Heart left ventricle (tissue), 16 donors: ENCODE measurements around the gene OR1S2. TPM values are rescaled to one million over a fixed set of nuclear protein-coding genes. Genes with fewer than 3 reads are reported as not detected.

Source experiments
- ATAC-seq, 4 donors: fragments of 200-7000 bp; cut with Tn5 transposase; one replicate each; pipeline ENCODE4 v1.9.1; 2020 to 2022; ENCODE audit warnings: moderate library complexity in 4 of 4, mild to moderate bottlenecking in 3 of 4, moderate number of reproducible peaks in 1 of 4
- DNase-seq, 5 donors: peaks; one replicate each; pipeline ENCODE4 v3.0.0-alpha.2; 2020
- H3K27ac ChIP-seq, 12 donors: fragments of 200-600 bp; sonication (generic) in 4 of 12; one replicate each; pipeline versions ENCODE4 v1.5.0 to v1.8.0; 2016 to 2022; ENCODE audit warnings: mild to moderate bottlenecking in 2 of 12
- H3K27me3 ChIP-seq, 9 donors: fragments of 200-600 bp; sonication (generic) in 2 of 9; one replicate each; pipeline versions ENCODE4 v1.5.1 to v1.8.0; 2016 to 2022; ENCODE audit warnings: mild to moderate bottlenecking in 3 of 9
- H3K36me3 ChIP-seq, 9 donors: fragments of 200-600 bp; sonication (generic) in 2 of 9; one replicate each; pipeline versions ENCODE4 v1.5.0 to v1.8.0; 2018 to 2022; ENCODE audit warnings: mild to moderate bottlenecking in 2 of 9
- H3K4me1 ChIP-seq, 12 donors: fragments of 200-600 bp; sonication (generic) in 4 of 12; one replicate each; pipeline versions ENCODE4 v1.5.0 to v1.8.0; 2016 to 2022; ENCODE audit warnings: mild to moderate bottlenecking in 3 of 12
- H3K4me3 ChIP-seq, 12 donors: fragments of 200-600 bp; sonication (generic) in 4 of 12; one replicate each; pipeline versions ENCODE4 v1.5.0 to v1.8.0; 2017 to 2022; ENCODE audit warnings: mild to moderate bottlenecking in 9 of 12, moderate library complexity in 4 of 12
- H3K9me3 ChIP-seq, 12 donors: fragments of 200-600 bp; sonication (generic) in 4 of 12; one replicate each; pipeline versions ENCODE4 v1.5.0 to v1.8.0; 2016 to 2022; ENCODE audit warnings: mild to moderate bottlenecking in 1 of 12
- CTCF ChIP-seq, 12 donors: fragments of 200-600 bp; sonication (generic) in 4 of 12; IDR thresholded peaks; one replicate each; pipeline versions ENCODE4 v1.5.0 to v1.8.0; 2018 to 2022; ENCODE audit warnings: antibody characterized with exemption in 12 of 12, mild to moderate bottlenecking in 5 of 12
- POLR2A ChIP-seq, 2 donors: fragments of 450-650 bp; IDR thresholded peaks; one replicate each; pipeline ENCODE4 v1.6.1; 2017; ENCODE audit warnings: antibody characterized with exemption in 2 of 2, mild to moderate bottlenecking in 2 of 2, moderate library complexity in 2 of 2
- WGBS, 4 donors: extraction: QIAGEN DNeasy Blood & Tissue Kit in 2 of 4; methylation state at CpG; one replicate each; pipeline versions ENCODE4 v1.1.5 to v1.1.7; 2013 to 2018; 5-methylcytosine and 5-hydroxymethylcytosine counted together
- intact Hi-C, 10 donors: fragments of 100-400 bp; cut with DNase I; formaldehyde crosslinking; loops; one replicate each; pipeline versions ENCODE4 v1.11.1 to v1.14.2; 2022
- polyA plus RNA-seq, 2 donors: library from polyadenylated mRNA; stranded (reverse); fragments of 200-250 nt; gene quantifications; one replicate each; pipeline ENCODE4 v1.2.3, GENCODE V29; 2013
- total RNA-seq, 9 donors: library from RNA; depleted of rRNA in 2 of 9; stranded (reverse); fragments of >200 nt in 2 of 9; fragmentation: NEBNext Ultra II Directional in 3 of 9; extraction: Animal tissue kit (Norgen Biotek cat#: 25700) in 3 of 9; gene quantifications; one replicate each; pipeline versions ENCODE4 v1.1.0 to v1.2.4, GENCODE V29; 2016 to 2023
- donor health status: ischemic (EF 13 %, LVEDD 7.1; RV severe dilation, severe dysfunction).
- donor health status: healthy with polysubstance abuse.
- donor health status: DM: no; HTN: yes; CAD: no.
- donor health status: DM: no; HTN: no; CAD: no.
- donor health status: ischemic (EF 25% LVEDD 6.9; RV normal size, moderate dysfunction).
- donor health status: ischemic (EF 25% LVEDD 5.7; RV mildly dilated, moderate dysfunction).
- donor health status: healthy.
- donor health status: DM: yes; HTN: yes; CAD: no.
- donor health status: ischemic (EF 35%, LVEDD 5.7; RV mildly dilated, moderate dysfunction).
- donor health status: nonischemic (EF 11% LVEDD 7.7; RV severe dilation, severe dysfunction).
- donor health status: DM: yes; HTN: yes; CAD: no.
- donor health status: PGD.
- donor health status: ischemic (EF 29% LVEDD 5.4; RV normal size, mild dysfunction).
- donor health status: nonischemic (EF 23%, LVEDD 6.1; RV moderate dilation, normal function).

Gene OR1S2
- total and polyA plus RNA-seq, 11 donors, result not detected

DNA sequence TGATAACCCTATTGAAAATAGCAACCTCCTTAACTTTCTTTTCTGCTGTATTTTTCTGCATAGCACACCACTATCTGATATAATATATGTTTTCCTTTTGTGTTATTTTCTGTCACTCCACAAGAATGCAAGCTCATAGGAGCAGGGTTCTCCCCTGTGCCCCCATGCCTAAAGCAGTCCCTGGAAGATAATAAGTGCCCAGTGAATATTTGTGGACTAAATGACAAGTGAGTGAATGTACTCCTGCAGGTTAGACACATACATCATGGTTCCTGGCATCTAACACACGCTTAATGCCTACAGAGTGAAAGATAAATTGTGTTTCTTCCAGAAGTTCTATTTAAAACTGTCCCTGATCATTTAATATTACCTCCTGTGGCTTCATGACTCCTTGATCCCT is 39.0 kb downstream of the OR1S2 start:
- peaks cover 0 to 2% (median 0%) of the 10 kb centered on the region in 12 donors for H3K9me3 ChIP-seq
- ATAC-seq, result no peak
- H3K27ac ChIP-seq, result no peak overlapping the region
- intact Hi-C loops, result loop anchor here in 1 of 10 donors (5.0 to 10.0 kb wide), 2 partner anchors 60 to 347 kb away; no protein-coding TSS in a partner anchor
- H3K27me3 ChIP-seq, result no peaks in the 10 kb centered on the region
- no peak overlapping the region for H3K4me3 ChIP-seq
- no peaks in the 10 kb centered on the region for H3K36me3 ChIP-seq
- no peak for DNase-seq
- WGBS, 4 donors, result 77 to 93% (median 82%) methylated on average over 1 of the region's 1 CpG
- TF ChIP-seq CTCF (IDR thresholded peaks at IDR 0.05) (no peak), POLR2A (IDR thresholded peaks at IDR 0.05) (no peak)
- H3K4me1 ChIP-seq, result no peaks in the 10 kb centered on the region

DNA sequence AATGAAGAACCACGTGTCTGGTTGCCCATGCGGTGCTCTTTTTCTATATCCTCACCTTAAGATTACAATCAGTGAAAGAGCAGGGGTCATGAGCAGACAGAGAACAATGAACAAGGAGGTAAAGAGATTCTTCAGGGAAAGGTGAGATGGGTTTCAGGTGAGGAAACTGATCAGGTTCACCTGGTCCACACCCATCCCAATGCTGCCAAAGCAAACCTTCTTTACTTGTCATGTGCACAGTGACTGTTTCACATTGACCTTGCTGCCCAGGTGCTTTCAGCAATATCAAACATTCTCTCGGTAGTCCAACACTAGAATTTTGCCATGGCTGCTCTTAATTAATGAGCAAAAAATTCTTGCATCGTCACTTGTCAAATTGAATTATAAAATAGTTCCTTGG is 39.6 kb downstream of the OR1S2 start:
- Histone ChIP-seq H3K4me3 (no peak overlapping the region), H3K9me3 (peaks cover 0 to 7% (median 0%) of the 10 kb centered on the region in 12 donors), H3K27ac (no peak overlapping the region), H3K36me3 (no peaks in the 10 kb centered on the region), H3K27me3 (no peaks in the 10 kb centered on the region), H3K4me1 (no peaks in the 10 kb centered on the region)
- WGBS, 4 donors, result 84 to 91% (median 87%) methylated on average over 4 of the region's 4 CpGs
- TF ChIP-seq CTCF (IDR thresholded peaks at IDR 0.05) (no peak), POLR2A (IDR thresholded peaks at IDR 0.05) (no peak)
- DNase-seq (no peak), ATAC-seq (no peak)
- intact Hi-C loops, result loop anchor here in 1 of 10 donors (10.0 kb wide), 1 partner anchor 60 kb away; no protein-coding TSS in a partner anchor

Other genes with a start within 250 kb of the OR1S2 start
- gene OR9Q1, start 180.3 kb downstream of the OR1S2 start, total RNA-seq, result not detected
- gene OR9Q1, start 180.3 kb downstream of the OR1S2 start, polyA plus RNA-seq, result not detected
- gene OR6Q1, start 173.2 kb downstream of the OR1S2 start, total RNA-seq, result not detected
- not detected for gene OR6Q1, start 173.2 kb downstream of the OR1S2 start, polyA plus RNA-seq
- gene OR9I1, start 78.6 kb downstream of the OR1S2 start, total RNA-seq, result not detected
- gene OR9I1, start 78.6 kb downstream of the OR1S2 start, polyA plus RNA-seq, result not detected
- gene OR9Q2, start 15.1 kb downstream of the OR1S2 start, total RNA-seq, result not detected
- not detected for gene OR9Q2, start 15.1 kb downstream of the OR1S2 start, polyA plus RNA-seq
- gene OR1S1, start 8.6 kb upstream of the OR1S2 start, total RNA-seq, result not detected
- gene OR1S1, start 8.6 kb upstream of the OR1S2 start, polyA plus RNA-seq, result not detected
- not detected for gene OR10Q1, start 24.8 kb upstream of the OR1S2 start, total RNA-seq
- not detected for gene OR10Q1, start 24.8 kb upstream of the OR1S2 start, polyA plus RNA-seq
- not detected for gene OR10W1, start 64.1 kb upstream of the OR1S2 start, total RNA-seq
- gene OR10W1, start 64.1 kb upstream of the OR1S2 start, polyA plus RNA-seq, result not detected
- gene OR5B17, start 154.9 kb upstream of the OR1S2 start, total RNA-seq, result not detected
- not detected for gene OR5B17, start 154.9 kb upstream of the OR1S2 start, polyA plus RNA-seq
- not detected for gene OR5B3, start 202.7 kb upstream of the OR1S2 start, total RNA-seq
- gene OR5B3, start 202.7 kb upstream of the OR1S2 start, polyA plus RNA-seq, result not detected
- not detected for gene OR5B2, start 224.0 kb upstream of the OR1S2 start, total RNA-seq
- gene OR5B2, start 224.0 kb upstream of the OR1S2 start, polyA plus RNA-seq, result not detected
- gene OR5B12, start 238.1 kb upstream of the OR1S2 start, total RNA-seq, result not detected
- gene OR5B12, start 238.1 kb upstream of the OR1S2 start, polyA plus RNA-seq, result not detected